ENCODE results near the gene ZNF550. TPM values are rescaled to one million over a fixed set of nuclear protein-coding genes. Genes with fewer than 3 reads are reported as not detected.

The ZNF550 gene
- total and polyA plus RNA-seq, 10 of the 15 experiments (the other 5 are each of a cell fraction or from before 2014, with no cell fraction given): 2.6 to 14.0 (median 7.4) TPM

DNA sequence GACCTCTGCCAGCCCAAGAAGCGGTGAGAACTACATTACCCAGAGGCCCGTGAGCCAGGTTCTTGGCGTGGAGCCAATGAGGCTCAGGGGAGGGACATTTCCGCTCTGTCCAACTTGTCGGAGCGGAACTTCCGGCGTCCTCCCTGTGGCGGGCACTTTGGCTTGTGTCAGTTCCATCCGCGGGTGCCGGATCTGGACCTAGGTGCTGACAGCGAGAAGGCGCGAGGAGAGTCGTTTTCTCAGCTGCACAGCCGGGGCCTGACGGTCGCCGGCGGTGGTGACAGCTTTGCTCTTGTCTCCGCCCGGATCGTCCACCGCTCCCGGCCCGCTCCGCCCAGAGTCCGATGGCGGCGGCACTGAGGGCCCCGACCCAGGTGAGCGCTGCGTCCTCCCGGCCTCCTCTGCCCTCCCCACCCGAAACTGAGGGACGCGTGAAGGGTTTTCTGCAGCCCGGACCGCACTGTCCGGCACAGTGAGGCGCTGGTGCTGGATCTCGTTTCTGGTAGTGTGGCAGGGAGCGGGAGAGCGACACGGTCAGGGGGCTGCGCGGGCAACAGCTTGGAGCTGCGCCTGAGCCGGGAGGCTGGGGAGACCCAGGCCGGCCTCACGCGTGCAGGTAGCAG is 40.2 kb upstream of the ZNF550 start, which contains the start of gene ZNF530:
ZNF530 (plus strand) TSS at position 125 of the 623 bp plus-strand sequence. CDS start 4,461 bp downstream, outside the sequence.
- intact Hi-C loops (cut with micrococcal nuclease; ENCODE audit: unreplicated experiment): no loop called here
- FAIRE-seq (peak; percentile 95), ATAC-seq (peak; percentile 100), DNase-seq (ENCODE audit: low read depth, low spot score) (peak; percentile 55)
- ChIA-PET CTCF (interaction anchor here (1.0 kb wide), 1 partner anchor 14 kb away, joined by 3 read pairs; no protein-coding TSS in a partner anchor), SMC1A (ENCODE audit: uncharacterized antibody, unreplicated experiment) (no interaction called here), POLR2A (no interaction called here), RAD21 (ENCODE audit: unreplicated experiment) (no interaction called here)
- peak within 1 kb of the TSS; percentile 20; the same call in 1 of the 2 replicates for H3K27ac ChIP-seq (ENCODE audit: control insufficient read depth, insufficient read depth)
- in situ Hi-C loops (cut with MboI): no loop called here
- 6% methylated on average over 53 of the region's 53 CpGs for WGBS (ENCODE audit: insufficient coverage, insufficient replicate concordance, low lambda C conversion rate, missing lambda C conversion rate)
- no peaks in the 10 kb centered on the region; the same call in 1 of the 2 replicates for H3K79me2 ChIP-seq (ENCODE audit: control insufficient read depth, insufficient read depth, low read length)
- peak within 1 kb of the TSS; percentile 87 for H3K4me3 ChIP-seq
- H3K27me3 ChIP-seq (replicated peaks in 1 of 2; ENCODE audit: control insufficient read depth in 2 of 2, insufficient read depth in 2 of 2, low read length in 1 of 2): no peaks in the 10 kb centered on the region
- H2AFZ ChIP-seq (ENCODE audit: control insufficient read depth, low read depth, low read length): peak within 1 kb of the TSS; percentile 93
- BruUV-seq (replicated peaks): no TSS peak
- peak within 1 kb of the TSS; percentile 81 for H3K4me2 ChIP-seq (ENCODE audit: control insufficient read depth, insufficient read depth)
- H3K9me3 ChIP-seq (replicated peaks; ENCODE audit: control insufficient read depth, insufficient read depth, low read length): peaks cover 6% of the 10 kb centered on the region; the same call in 1 of the 3 replicates
- H3K4me1 ChIP-seq (ENCODE audit: control insufficient read depth, insufficient read depth, low read length): no peaks in the 10 kb centered on the region
- no peaks in the 10 kb centered on the region for H4K20me1 ChIP-seq (ENCODE audit: control insufficient read depth, insufficient read depth)
- H3K9ac ChIP-seq (ENCODE audit: control insufficient read depth, insufficient read depth, low read length): peak within 1 kb of the TSS; percentile 67
- peaks cover 0 to 1% of the 10 kb centered on the region in 2 experiments; a peak in 2 of 4 replicates for H3K36me3 ChIP-seq (ENCODE audit: control insufficient read depth in 2 of 2, insufficient read depth in 2 of 2, low read length in 1 of 2)
- TF ChIP-seq RELA (IDR thresholded peaks at IDR 0.05; ENCODE audit: borderline replicate concordance, partially characterized antibody) (peak; percentile 52), ZBED1 (IDR thresholded peaks at IDR 0.05; ENCODE audit: borderline replicate concordance) (no peak), DPF2 (IDR thresholded peaks at IDR 0.05) (no peak), SPI1 (IDR thresholded peaks at IDR 0.05; ENCODE audit: borderline replicate concordance, insufficient read depth, low read depth, low read length) (peak; percentile 53; the same call in 1 of the 2 replicates), RUNX3 (IDR thresholded peaks at IDR 0.05; ENCODE audit: low read length) (0 out of 2 replicates have a peak, but pooled peaks have one; percentile 32), MYC (IDR thresholded peaks at IDR 0.05; ENCODE audit: insufficient read depth, insufficient read length, insufficient replicate concordance, low read length, severe bottlenecking) (no peak), YY1 (IDR thresholded peaks at IDR 0.05; ENCODE audit: low read depth, low read length) (peak; percentile 63; the same call in 1 of the 2 replicates), STAT1 (conservative IDR thresholded peaks at IDR 0.05) (peak; percentile 90; the same call in 1 of the 2 replicates), PML (IDR thresholded peaks at IDR 0.05; ENCODE audit: low read length) (no peak), NBN (IDR thresholded peaks at IDR 0.05) (0 out of 2 replicates have a peak, but pooled peaks have one; percentile 34), CEBPB (IDR thresholded peaks at IDR 0.05; ENCODE audit: borderline replicate concordance in 1 of 2, low read depth in 2 of 2, low read length in 2 of 2) (no peak), ATF7 (IDR thresholded peaks at IDR 0.05; ENCODE audit: low read depth) (0 out of 2 replicates have a peak, but pooled peaks have one; percentile 27), CHD2 (IDR thresholded peaks at IDR 0.05; ENCODE audit: borderline replicate concordance, low read depth, low read length) (peak; percentile 80; the same call in 1 of the 2 replicates), SIN3A (IDR thresholded peaks at IDR 0.05; ENCODE audit: low read depth, low read length) (peak; percentile 94), NFYA (IDR thresholded peaks at IDR 0.05; ENCODE audit: borderline replicate concordance, low read depth, low read length) (no peak), HDAC6 (IDR thresholded peaks at IDR 0.05; ENCODE audit: unreplicated experiment) (no peak)
- TF ChIP-seq, protein P1, sequence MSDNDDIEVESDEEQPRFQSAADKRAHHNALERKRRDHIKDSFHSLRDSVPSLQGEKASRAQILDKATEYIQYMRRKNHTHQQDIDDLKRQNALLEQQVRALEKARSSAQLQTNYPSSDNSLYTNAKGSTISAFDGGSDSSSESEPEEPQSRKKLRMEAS (IDR thresholded peaks at IDR 0.05; ENCODE audit: low read depth, low read length): peak; percentile 20; the same call in 1 of the 2 replicates
- TF ChIP-seq, protein P2, sequence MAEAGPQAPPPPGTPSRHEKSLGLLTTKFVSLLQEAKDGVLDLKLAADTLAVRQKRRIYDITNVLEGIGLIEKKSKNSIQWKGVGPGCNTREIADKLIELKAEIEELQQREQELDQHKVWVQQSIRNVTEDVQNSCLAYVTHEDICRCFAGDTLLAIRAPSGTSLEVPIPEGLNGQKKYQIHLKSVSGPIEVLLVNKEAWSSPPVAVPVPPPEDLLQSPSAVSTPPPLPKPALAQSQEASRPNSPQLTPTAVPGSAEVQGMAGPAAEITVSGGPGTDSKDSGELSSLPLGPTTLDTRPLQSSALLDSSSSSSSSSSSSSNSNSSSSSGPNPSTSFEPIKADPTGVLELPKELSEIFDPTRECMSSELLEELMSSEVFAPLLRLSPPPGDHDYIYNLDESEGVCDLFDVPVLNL (IDR thresholded peaks at IDR 0.05; ENCODE audit: low read depth, low read length): peak; percentile 85
- TF ChIP-seq, protein P3, sequence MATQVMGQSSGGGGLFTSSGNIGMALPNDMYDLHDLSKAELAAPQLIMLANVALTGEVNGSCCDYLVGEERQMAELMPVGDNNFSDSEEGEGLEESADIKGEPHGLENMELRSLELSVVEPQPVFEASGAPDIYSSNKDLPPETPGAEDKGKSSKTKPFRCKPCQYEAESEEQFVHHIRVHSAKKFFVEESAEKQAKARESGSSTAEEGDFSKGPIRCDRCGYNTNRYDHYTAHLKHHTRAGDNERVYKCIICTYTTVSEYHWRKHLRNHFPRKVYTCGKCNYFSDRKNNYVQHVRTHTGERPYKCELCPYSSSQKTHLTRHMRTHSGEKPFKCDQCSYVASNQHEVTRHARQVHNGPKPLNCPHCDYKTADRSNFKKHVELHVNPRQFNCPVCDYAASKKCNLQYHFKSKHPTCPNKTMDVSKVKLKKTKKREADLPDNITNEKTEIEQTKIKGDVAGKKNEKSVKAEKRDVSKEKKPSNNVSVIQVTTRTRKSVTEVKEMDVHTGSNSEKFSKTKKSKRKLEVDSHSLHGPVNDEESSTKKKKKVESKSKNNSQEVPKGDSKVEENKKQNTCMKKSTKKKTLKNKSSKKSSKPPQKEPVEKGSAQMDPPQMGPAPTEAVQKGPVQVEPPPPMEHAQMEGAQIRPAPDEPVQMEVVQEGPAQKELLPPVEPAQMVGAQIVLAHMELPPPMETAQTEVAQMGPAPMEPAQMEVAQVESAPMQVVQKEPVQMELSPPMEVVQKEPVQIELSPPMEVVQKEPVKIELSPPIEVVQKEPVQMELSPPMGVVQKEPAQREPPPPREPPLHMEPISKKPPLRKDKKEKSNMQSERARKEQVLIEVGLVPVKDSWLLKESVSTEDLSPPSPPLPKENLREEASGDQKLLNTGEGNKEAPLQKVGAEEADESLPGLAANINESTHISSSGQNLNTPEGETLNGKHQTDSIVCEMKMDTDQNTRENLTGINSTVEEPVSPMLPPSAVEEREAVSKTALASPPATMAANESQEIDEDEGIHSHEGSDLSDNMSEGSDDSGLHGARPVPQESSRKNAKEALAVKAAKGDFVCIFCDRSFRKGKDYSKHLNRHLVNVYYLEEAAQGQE (IDR thresholded peaks at IDR 0.05; ENCODE audit: low read depth, low read length): no peak
